Smooth muscle cell (in vitro differentiated cells): Measurements from ENCODE around the gene SHBG. TPM values are rescaled to one million over a fixed set of nuclear protein-coding genes. Genes with fewer than 3 reads are reported as not detected.
"Not testable (repeated sequence)": the region's sequence is repeated elsewhere in the genome, so short reads cannot be mapped to it uniquely, and the experiment has no call there.

ENCODE experiments used
- DNase-seq: peaks from one replicate; lab custom pipeline; 2025; ENCODE audit not compliant: unreplicated experiment; lab: John Stamatoyannopoulos, UW
- H2AFZ ChIP-seq: fragments of 200-600 bp; sonication (generic); 2 replicates; pipeline ENCODE4 v1.6.0; 2016; ENCODE audit warnings: antibody characterized with exemption, low read depth, mild to moderate bottlenecking
- H3F3A ChIP-seq: fragments of 200-600 bp; sonication (generic); 2 replicates; pipeline ENCODE4 v1.6.0; 2017; ENCODE audit warnings: antibody characterized with exemption, low read depth
- H3K27ac ChIP-seq: fragments of 200-600 bp; sonication (generic); 2 replicates; pipeline ENCODE4 v1.5.1; 2016; ENCODE audit warnings: low read depth, mild to moderate bottlenecking
- H3K27me3 ChIP-seq: fragments of 200-600 bp; sonication (generic); 2 replicates; pipeline ENCODE4 v1.6.1; 2016; ENCODE audit warnings: low read depth, mild to moderate bottlenecking
- H3K36me3 ChIP-seq: fragments of 200-600 bp; sonication (generic); 2 replicates; pipeline ENCODE4 v1.5.1; 2016; ENCODE audit warnings: low read depth
- H3K4me1 ChIP-seq: fragments of 200-600 bp; sonication (generic); 2 replicates; pipeline ENCODE4 v1.5.1; 2016; ENCODE audit warnings: low read depth
- H3K4me2 ChIP-seq: fragments of 200-600 bp; sonication (generic); 2 replicates; pipeline ENCODE4 v1.6.0; 2016; ENCODE audit warnings: mild to moderate bottlenecking
- H3K4me3 ChIP-seq: fragments of 200-600 bp; sonication (generic); 2 replicates; pipeline ENCODE4 v1.5.1; 2016; ENCODE audit warnings: mild to moderate bottlenecking
- H3K79me2 ChIP-seq: fragments of 200-600 bp; sonication (generic); 2 replicates; pipeline ENCODE4 v1.6.0; 2016; ENCODE audit warnings: low read depth, mild to moderate bottlenecking
- H3K9ac ChIP-seq: fragments of 200-600 bp; sonication (generic); 2 replicates; pipeline ENCODE4 v1.6.0; 2016; ENCODE audit warnings: low read depth
- H3K9me3 ChIP-seq: fragments of 200-600 bp; sonication (generic); replicated peaks from 2 replicates; pipeline ENCODE4 v1.5.1; 2016; ENCODE audit warnings: low read depth
- H4K20me1 ChIP-seq: fragments of 200-600 bp; sonication (generic); 2 replicates; pipeline ENCODE4 v1.6.0; 2016; ENCODE audit warnings: low read depth
- CTCF ChIP-seq: fragments of 200-600 bp; sonication (generic); IDR thresholded peaks from 2 replicates; pipeline ENCODE4 v1.5.1; 2017; ENCODE audit warnings: borderline replicate concordance, mild to moderate bottlenecking, antibody characterized with exemption; ENCODE audit not compliant: insufficient read depth, poor library complexity, severe bottlenecking
- WGBS: methylation state at CpG from one replicate; pipeline ENCODE4 v1.1.7; 2016; ENCODE audit warnings: low lambda C conversion rate; 5-methylcytosine and 5-hydroxymethylcytosine counted together
- polyA plus RNA-seq: library from polyadenylated mRNA; unstranded; fragments of >200 nt; fragmentation: Nextera tagmentation; extraction: Ambion mirVana; gene quantifications from 2 replicates; pipeline ENCODE4 v1.2.1, GENCODE V29; 2016
- total RNA-seq: library from RNA; depleted of rRNA; stranded (reverse); fragments of >200 nt; gene quantifications from 2 replicates; pipeline ENCODE4 v1.2.3, GENCODE V29; 2014

Gene SHBG
- total and polyA plus RNA-seq, 2 experiments from 2014 or later, result 0.88 TPM; not detected in 1

GRCh38 chr17:7618608-7619007 lies 11.3 kb upstream of the SHBG start:
- Histone ChIP-seq H2AFZ (no peak overlapping the region), H4K20me1 (peaks cover 5% of the 10 kb centered on the region), H3K4me3 (no peak overlapping the region), H3F3A (no peaks in the 10 kb centered on the region), H3K79me2 (peaks cover 5% of the 10 kb centered on the region), H3K9me3 (no peaks in the 10 kb centered on the region), H3K27ac (no peak overlapping the region), H3K9ac (no peak overlapping the region), H3K4me1 (peaks cover 2% of the 10 kb centered on the region), H3K36me3 (no peaks in the 10 kb centered on the region), H3K4me2 (no peak overlapping the region), H3K27me3 (no peaks in the 10 kb centered on the region)
- 91% methylated on average over 5 of the region's 5 CpGs for WGBS
- no peak for TF ChIP-seq CTCF
- DNase-seq, result no peak

- Histone ChIP-seq H3K9ac (no peak overlapping the region), H3F3A (no peaks in the 10 kb centered on the region), H3K4me2 (no peak overlapping the region), H3K27ac (no peak overlapping the region), H2AFZ (no peak overlapping the region), H3K4me3 (no peak overlapping the region), H3K27me3 (no peaks in the 10 kb centered on the region), H3K4me1 (no peaks in the 10 kb centered on the region), H3K9me3 (no peaks in the 10 kb centered on the region), H3K36me3 (no peaks in the 10 kb centered on the region), H3K79me2 (no peaks in the 10 kb centered on the region), H4K20me1 (no peaks in the 10 kb centered on the region)
- 97% methylated on average over 8 of the region's 8 CpGs for WGBS
- TF ChIP-seq CTCF, result no peak
- no peak for DNase-seq
Measured at GRCh38 chr17:7620835-7621234, 9.1 kb upstream of the SHBG start.

GRCh38 chr17:7623661-7624060 lies 6.3 kb upstream of the SHBG start:
- Histone ChIP-seq H3K4me1 (no peaks in the 10 kb centered on the region), H3K79me2 (peaks cover 8% of the 10 kb centered on the region), H3K9me3 (no peaks in the 10 kb centered on the region), H4K20me1 (no peaks in the 10 kb centered on the region), H2AFZ (no peak overlapping the region), H3K36me3 (no peaks in the 10 kb centered on the region), H3K4me2 (no peak overlapping the region), H3K27me3 (no peaks in the 10 kb centered on the region), H3K27ac (no peak overlapping the region), H3F3A (no peaks in the 10 kb centered on the region), H3K4me3 (no peak overlapping the region), H3K9ac (no peak overlapping the region)
- no peak for TF ChIP-seq CTCF
- no peak for DNase-seq
- 92% methylated on average over 5 of the region's 5 CpGs for WGBS

GRCh38 chr17:7625749-7626148 lies 4.2 kb upstream of the SHBG start:
- H3K4me2 ChIP-seq, H3K36me3 ChIP-seq, H3F3A ChIP-seq, DNase-seq, H2AFZ ChIP-seq, H4K20me1 ChIP-seq, H3K4me3 ChIP-seq, H3K9me3 ChIP-seq, H3K4me1 ChIP-seq, H3K27me3 ChIP-seq, H3K79me2 ChIP-seq, H3K9ac ChIP-seq, H3K27ac ChIP-seq: not testable (repeated sequence)
- 98% methylated on average over 16 of the region's 16 CpGs for WGBS
